Stimulated activated CD8-positive, alpha-beta memory T cell treated with anti-CD3 and anti-CD28 coated beads, Interleukin-7, amount 100 ng/mL, for 4 hours (primary cell): ENCODE measurements around the gene MYO1A.

Experiments used
- DNase-seq, 2 donors: peaks; one replicate each; pipeline ENCODE4 v3.0.0-alpha.2; 2020; ENCODE audit warnings: low read depth in 2 of 2

Gene MYO1A

GRCh38 chr12:57049890-57050289 lies at the start of gene MYO1A:
Gene MYO1A, minus strand, starts transcription at chr12:57050129. Its CDS starts 1,806 bp downstream, at chr12:57048323.
- DNase-seq, result no peak

- DNase-seq, result no peak
Observed at GRCh38 chr12:57099047-57099714, 49.3 kb upstream of the MYO1A start.

GRCh38 chr12:57098546-57098945 lies 48.6 kb upstream of the MYO1A start:
- no peak for DNase-seq

GRCh38 chr12:57097554-57097835 lies 47.6 kb upstream of the MYO1A start:
- DNase-seq, result no peak

GRCh38 chr12:57096748-57097553 lies 47.0 kb upstream of the MYO1A start:
- DNase-seq, result no peak

GRCh38 chr12:57096099-57096572 lies 46.2 kb upstream of the MYO1A start:
- DNase-seq, result no peak

- no peak for DNase-seq
Observed at GRCh38 chr12:57095440-57095839, 45.5 kb upstream of the MYO1A start.

GRCh38 chr12:57094208-57095160 lies 44.6 kb upstream of the MYO1A start:
- DNase-seq, result no peak

GRCh38 chr12:57093415-57094207 lies 43.7 kb upstream of the MYO1A start:
- DNase-seq, result peak; percentile 79 to 80

- no peak for DNase-seq
Observed at GRCh38 chr12:57092876-57093414, 43.0 kb upstream of the MYO1A start.

- DNase-seq, result no peak
Observed at GRCh38 chr12:57092529-57092862, 42.6 kb upstream of the MYO1A start.

GRCh38 chr12:57091638-57092528 lies 42.0 kb upstream of the MYO1A start:
- no peak for DNase-seq

- no peak for DNase-seq
Observed at GRCh38 chr12:57090924-57091637, 41.2 kb upstream of the MYO1A start.

- DNase-seq, result no peak
Observed at GRCh38 chr12:57090490-57090889, 40.6 kb upstream of the MYO1A start.

GRCh38 chr12:57089271-57090245 lies 39.6 kb upstream of the MYO1A start:
- DNase-seq, result peak; percentile 47 to 60

GRCh38 chr12:57088354-57089270 lies 38.7 kb upstream of the MYO1A start, which contains the start of gene NAB2:
Gene NAB2, plus strand, starts transcription at chr12:57089114. Its CDS starts 158 bp downstream, at chr12:57089272.
- DNase-seq, result peak; percentile 81 to 92
